WTC11 (cell line): ENCODE data around the gene PIK3IP1. TPM values are rescaled to one million over a fixed set of nuclear protein-coding genes. Genes with fewer than 3 reads are reported as not detected.

ENCODE experiments used
- ATAC-seq: fragments of 200-7000 bp; cut with Tn5 transposase; 2 replicates; pipeline ENCODE4 v1.10.0; 2021; ENCODE audit warnings: mild to moderate bottlenecking, moderate library complexity
- CTCF ChIA-PET: fragments of 300-600 bp; sonication (Branson Sonifier 250); formaldehyde crosslinking; loops from one replicate; lab custom pipeline; 2021; ENCODE audit warnings: antibody characterized with exemption; lab: Charles Lee
- POLR2A ChIA-PET: fragments of 350-600 bp; sonication (Branson Sonifier 250); formaldehyde crosslinking; loops from one replicate; lab custom pipeline; 2021; ENCODE audit warnings: antibody characterized with exemption; lab: Charles Lee
- DNase-seq: peaks from one replicate; pipeline ENCODE4 v3.0.0; 2021; ENCODE audit warnings: low spot score
- H3K27ac Mint-ChIP-seq: 2 replicates; pipeline ENCODE4 v1.8.0; 2021; ENCODE audit warnings: mixed read lengths
- H3K27me3 Mint-ChIP-seq: 2 replicates; pipeline ENCODE4 v1.8.0; 2021; ENCODE audit warnings: low read depth, mild to moderate bottlenecking, moderate library complexity, mixed read lengths
- H3K36me3 Mint-ChIP-seq: 2 replicates; pipeline ENCODE4 v1.8.0; 2021; ENCODE audit warnings: mixed read lengths
- H3K4me1 Mint-ChIP-seq: 2 replicates; pipeline ENCODE4 v1.8.0; 2022; ENCODE audit warnings: mixed read lengths
- H3K4me3 Mint-ChIP-seq: 2 replicates; pipeline ENCODE4 v1.8.0; 2021; ENCODE audit warnings: mild to moderate bottlenecking, moderate library complexity, mixed read lengths
- H3K9me3 Mint-ChIP-seq: 2 replicates; pipeline ENCODE4 v1.8.0; 2021; ENCODE audit warnings: mixed read lengths
- CTCF ChIP-seq: fragments of 200-600 bp; IDR thresholded peaks from 2 replicates; pipeline ENCODE4 v1.8.0; 2022; ENCODE audit warnings: antibody characterized with exemption
- ERG ChIP-seq: fragments of 250-450 bp; sonication (Bioruptor Pico); IDR thresholded peaks from 2 replicates; pipeline ENCODE4 v1.8.0; 2021; ENCODE audit warnings: mild to moderate bottlenecking
- FOXP4 ChIP-seq: sonication (generic); formaldehyde crosslinking; IDR thresholded peaks from 2 replicates; pipeline ENCODE4 v1.8.0; 2022; ENCODE audit warnings: mild to moderate bottlenecking, missing genetic modification reagents
- GABPB1 ChIP-seq: sonication (generic); formaldehyde crosslinking; IDR thresholded peaks from 2 replicates; pipeline ENCODE4 v1.8.1; 2023; ENCODE audit warnings: mild to moderate bottlenecking, missing genetic modification reagents
- JAZF1 ChIP-seq: fragments of 250-450 bp; sonication (Bioruptor Pico); IDR thresholded peaks from 2 replicates; pipeline ENCODE4 v1.9.0; 2021; ENCODE audit warnings: moderate library complexity, mild to moderate bottlenecking, inconsistent platforms
- JUN ChIP-seq: sonication (generic); formaldehyde crosslinking; IDR thresholded peaks from 2 replicates; pipeline ENCODE4 v1.8.0; 2023; ENCODE audit warnings: mild to moderate bottlenecking, missing genetic modification reagents
- NR3C1 ChIP-seq: sonication (generic); formaldehyde crosslinking; conservative IDR thresholded peaks from 2 replicates; pipeline ENCODE4 v1.8.1; 2023; ENCODE audit warnings: low read depth, mild to moderate bottlenecking, missing genetic modification reagents
- OVOL2 ChIP-seq: fragments of 250-450 bp; sonication (Bioruptor Pico); IDR thresholded peaks from 2 replicates; pipeline ENCODE4 v1.9.0; 2021; ENCODE audit warnings: mild to moderate bottlenecking, borderline replicate concordance
- PRDM15 ChIP-seq: sonication (generic); formaldehyde crosslinking; IDR thresholded peaks from 2 replicates; pipeline ENCODE4 v1.8.0; 2022; ENCODE audit warnings: missing genetic modification reagents
- PRRX2 ChIP-seq: fragments of 250-450 bp; sonication (Bioruptor Pico); IDR thresholded peaks from 2 replicates; pipeline ENCODE4 v1.8.0; 2021; ENCODE audit warnings: mild to moderate bottlenecking
- SOX15 ChIP-seq: fragments of 250-450 bp; sonication (Bioruptor Pico); IDR thresholded peaks from 2 replicates; pipeline ENCODE4 v1.9.0; 2021; ENCODE audit warnings: mild to moderate bottlenecking
- STAT6 ChIP-seq: sonication (generic); formaldehyde crosslinking; conservative IDR thresholded peaks from 2 replicates; pipeline ENCODE4 v1.8.1; 2023; ENCODE audit warnings: mild to moderate bottlenecking, low read depth, missing genetic modification reagents, moderate library complexity
- TEAD1 ChIP-seq: sonication (generic); formaldehyde crosslinking; IDR thresholded peaks from 2 replicates; pipeline ENCODE4 v1.8.0; 2022; ENCODE audit warnings: mild to moderate bottlenecking, missing genetic modification reagents
- ZBTB43 ChIP-seq: sonication (generic); formaldehyde crosslinking; IDR thresholded peaks from 2 replicates; pipeline ENCODE4 v1.8.1; 2023; ENCODE audit warnings: mild to moderate bottlenecking, missing genetic modification reagents
- ZNF219 ChIP-seq: sonication (generic); formaldehyde crosslinking; IDR thresholded peaks from 2 replicates; pipeline ENCODE4 v1.8.0; 2023; ENCODE audit warnings: missing genetic modification reagents, mild to moderate bottlenecking, borderline replicate concordance
- ZNF281 ChIP-seq: sonication (generic); formaldehyde crosslinking; IDR thresholded peaks from 2 replicates; pipeline ENCODE4 v1.8.0; 2023; ENCODE audit warnings: mild to moderate bottlenecking, missing genetic modification reagents
- ZNF423 ChIP-seq: fragments of 250-450 bp; sonication (Bioruptor Pico); IDR thresholded peaks from 2 replicates; pipeline ENCODE4 v2.1.2; 2022; ENCODE audit warnings: mild to moderate bottlenecking, moderate library complexity
- ZSCAN18 ChIP-seq: fragments of 250-450 bp; sonication (Bioruptor Pico); IDR thresholded peaks from 2 replicates; pipeline ENCODE4 v2.1.2; 2022; ENCODE audit warnings: mild to moderate bottlenecking, moderate library complexity
- total RNA-seq: library from RNA; stranded (reverse); gene quantifications from 3 replicates; pipeline ENCODE4 v1.2.3, GENCODE V29; 2021

The PIK3IP1 gene
- total RNA-seq, 1 experiment from 2014 or later = 2.0 TPM

- H3K36me3 Mint-ChIP-seq = peaks cover 4% of the 10 kb centered on the region
- ATAC-seq (no peak), DNase-seq (no peak)
- no peak overlapping the region for H3K27ac Mint-ChIP-seq
- H3K4me3 Mint-ChIP-seq = no peak overlapping the region
- TF ChIP-seq ZBTB43 = no peak
- TF ChIP-seq PRDM15 (CRISPR knock-in tag) = no peak
- no peak for TF ChIP-seq NR3C1 (CRISPR knock-in tag)
- ChIA-PET POLR2A (no interaction called here), CTCF (interaction anchor here (1.0 to 2.2 kb wide), 2 partner anchors 30 to 31 kb away, joined by 7 to 17 read pairs; partner anchors contain the start of gene LIMK2)
- no peaks in the 10 kb centered on the region for H3K27me3 Mint-ChIP-seq
- peaks cover 21% of the 10 kb centered on the region for H3K4me1 Mint-ChIP-seq
- H3K9me3 Mint-ChIP-seq = no peaks in the 10 kb centered on the region
These were observed 50.4 kb downstream of the PIK3IP1 start for GRCh38 chr22:31241936-31242335.

GRCh38 chr22:31241200-31241599, 51.1 kb downstream of the PIK3IP1 start:
- Mint-ChIP-seq H3K9me3 (no peaks in the 10 kb centered on the region), H3K4me1 (peaks cover 20% of the 10 kb centered on the region), H3K36me3 (peaks cover 4% of the 10 kb centered on the region), H3K27me3 (no peaks in the 10 kb centered on the region), H3K27ac (peak overlapping the region; percentile 11; the same call in 1 of the 2 replicates), H3K4me3 (no peak overlapping the region)
- DNase-seq = no peak
- no peak; the same call in 1 of the 2 replicates for ATAC-seq
- POLR2A ChIA-PET = no interaction called here
- CTCF ChIA-PET = interaction anchor here (1.0 to 2.2 kb wide), 2 partner anchors 29 to 31 kb away, joined by 7 to 17 read pairs; partner anchors contain the start of gene LIMK2
- no peak for TF ChIP-seq STAT6
- no peak for TF ChIP-seq CTCF
- TF ChIP-seq FOXP4 = no peak
- no peak for TF ChIP-seq ZNF219 (CRISPR knock-in tag)
- TF ChIP-seq SOX15 (CRISPR knock-in tag) = no peak
- TF ChIP-seq TEAD1 (CRISPR knock-in tag) = no peak
- no peak for TF ChIP-seq GABPB1 (CRISPR knock-in tag)
- TF ChIP-seq ERG = no peak
- TF ChIP-seq OVOL2 (CRISPR knock-in tag) = no peak
- TF ChIP-seq PRRX2 = no peak
- no peak for TF ChIP-seq JUN (CRISPR knock-in tag)
- TF ChIP-seq JAZF1 (CRISPR knock-in tag) = no peak
- TF ChIP-seq ZNF281 = no peak
- no peak for TF ChIP-seq ZSCAN18 (CRISPR knock-in tag)
- no peak for TF ChIP-seq ZNF423 (CRISPR knock-in tag)
